HL-60 (cell line): Measurements from ENCODE around the gene RBP2.

Experiments
- DNase-seq, 2 experiments: peaks; one replicate each; pipeline ENCODE4 v3.0.0-alpha.2; 2010 to 2020; ENCODE audit warnings: low read depth in 1 of 2, low spot score in 1 of 2
- H3K27ac ChIP-seq: fragments of 250-450 bp; sonication (Bioruptor Pico); replicated peaks from 2 replicates; pipeline ENCODE4 v1.5.1; 2020; ENCODE audit warnings: mild to moderate bottlenecking, moderate library complexity
- H3K27me3 ChIP-seq: fragments of 250-450 bp; sonication (Bioruptor Pico); 2 replicates; pipeline ENCODE4 v1.5.1; 2021; ENCODE audit warnings: mild to moderate bottlenecking, moderate library complexity; ENCODE audit not compliant: insufficient read depth, poor library complexity, severe bottlenecking
- H3K4me3 ChIP-seq: replicated peaks from 2 replicates; pipeline ENCODE4 v1.5.1; 2011; ENCODE audit warnings: mild to moderate bottlenecking, control low read depth, low read length; ENCODE audit not compliant: insufficient read depth
- CTCF ChIP-seq: IDR thresholded peaks from one replicate; pipeline ENCODE4 v1.5.1; 2011; ENCODE audit warnings: low read length, control low read depth, inconsistent platforms; ENCODE audit not compliant: insufficient read depth
- GABPA ChIP-seq: IDR thresholded peaks from 2 replicates; pipeline ENCODE4 v1.6.1; 2012; ENCODE audit warnings: low read depth
- POLR2AphosphoS5 ChIP-seq: IDR thresholded peaks from 2 replicates; pipeline ENCODE4 v1.6.1; 2012; ENCODE audit warnings: low read depth
- REST ChIP-seq: IDR thresholded peaks from 2 replicates; pipeline ENCODE4 v1.6.1; 2012; ENCODE audit warnings: low read depth; ENCODE audit not compliant: insufficient replicate concordance
- SPI1 ChIP-seq: IDR thresholded peaks from 2 replicates; pipeline ENCODE4 v1.6.1; 2012; ENCODE audit warnings: low read depth, mild to moderate bottlenecking, borderline replicate concordance

The RBP2 gene

GRCh38 chr3:139454346-139454745 is 22.0 kb downstream of the RBP2 start:
- no peak overlapping the region for H3K27ac ChIP-seq
- no peak for DNase-seq
- TF ChIP-seq CTCF: no peak
- no peak for TF ChIP-seq SPI1
- no peak for TF ChIP-seq POLR2AphosphoS5

GRCh38 chr3:139450159-139450558 is 26.2 kb downstream of the RBP2 start:
- TF ChIP-seq GABPA (no peak), SPI1 (no peak)
- Histone ChIP-seq H3K27ac (no peak overlapping the region), H3K27me3 (no peaks in the 10 kb centered on the region), H3K4me3 (no peak overlapping the region)
- no peak for DNase-seq

More at GRCh38 chr3:139454346-139454745, 22.0 kb downstream of the RBP2 start:
- Histone ChIP-seq H3K4me3 (no peak overlapping the region), H3K27me3 (no peaks in the 10 kb centered on the region)

- Histone ChIP-seq H3K27ac (no peak overlapping the region), H3K4me3 (no peak overlapping the region), H3K27me3 (no peaks in the 10 kb centered on the region)
- no peak for TF ChIP-seq POLR2AphosphoS5
- no peak for TF ChIP-seq GABPA
- no peak for TF ChIP-seq CTCF
- TF ChIP-seq REST: no peak
- no peak for TF ChIP-seq SPI1
- no peak for DNase-seq
Measured at GRCh38 chr3:139449566-139449965, 26.8 kb downstream of the RBP2 start.

- Histone ChIP-seq H3K27ac (no peak overlapping the region), H3K27me3 (no peaks in the 10 kb centered on the region), H3K4me3 (no peak overlapping the region)
- TF ChIP-seq CTCF: no peak
- no peak for TF ChIP-seq GABPA
- TF ChIP-seq REST: no peak
- no peak for TF ChIP-seq SPI1
- TF ChIP-seq POLR2AphosphoS5: no peak
- DNase-seq: no peak
Measured at GRCh38 chr3:139448104-139448503, 28.2 kb downstream of the RBP2 start.
